GM21723 (cell line): Measurements from ENCODE around the gene HGFAC.
"Not testable (repeated sequence)": the region's sequence is repeated elsewhere in the genome, so short reads cannot be mapped to it uniquely, and the experiment has no call there.

Source experiments
- ATAC-seq: cut with Tn5 transposase; IDR thresholded peaks from one replicate; pipeline ENCODE4 v1.9.1; 2021; ENCODE audit warnings: mild to moderate bottlenecking, moderate library complexity; ENCODE audit not compliant: unreplicated experiment

Gene HGFAC

GRCh38 chr4:3459156-3459555 lies 17.4 kb downstream of the HGFAC start:
- not testable (repeated sequence) for ATAC-seq

DNA sequence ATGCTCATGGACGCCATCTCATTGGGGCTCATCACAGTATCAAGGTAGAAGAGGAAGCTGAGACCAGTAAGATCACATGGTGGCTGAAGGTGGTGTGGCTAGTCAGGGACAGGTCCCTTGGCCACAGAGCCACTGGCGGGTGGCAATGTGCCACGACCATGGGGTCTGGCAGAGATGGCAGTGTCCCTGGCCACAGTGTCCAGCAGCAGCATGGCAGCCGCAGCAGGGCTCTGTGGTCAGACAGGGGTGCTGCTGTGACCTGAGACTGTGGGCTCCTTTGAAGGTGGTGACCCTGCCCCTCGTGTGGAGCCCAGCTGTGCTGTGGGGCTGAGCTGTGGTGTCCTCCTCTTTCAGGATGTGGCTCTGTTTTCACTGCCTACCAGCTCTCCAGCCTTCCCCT lies 19.2 kb downstream of the HGFAC start:
- no peak for ATAC-seq

- no peak for ATAC-seq
These were observed 19.9 kb downstream of the HGFAC start for GRCh38 chr4:3461515-3462291.

DNA sequence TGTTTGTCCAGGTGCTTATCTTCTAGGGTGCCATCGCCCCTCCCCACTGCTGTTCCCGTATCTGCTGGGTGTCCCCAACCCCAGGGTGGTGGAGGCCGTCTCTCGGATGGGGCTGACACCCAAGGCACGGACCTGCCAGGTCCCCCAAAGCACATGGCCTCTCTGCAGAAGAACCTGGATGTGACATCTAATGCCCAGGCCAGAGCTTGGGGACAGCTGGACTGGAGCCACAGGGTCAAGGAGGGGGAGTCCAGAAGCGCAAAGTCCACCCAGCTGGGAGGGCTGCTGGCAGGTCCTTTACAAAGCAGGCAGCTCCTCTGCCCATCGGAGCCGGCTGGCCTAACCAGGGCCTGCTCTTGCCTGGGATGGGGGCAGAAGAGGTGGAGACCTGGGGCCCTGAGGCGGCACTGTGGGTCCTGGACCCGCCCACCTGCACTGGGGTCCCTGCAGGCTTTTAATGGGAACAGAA lies 20.6 kb downstream of the HGFAC start:
- ATAC-seq: no peak

DNA sequence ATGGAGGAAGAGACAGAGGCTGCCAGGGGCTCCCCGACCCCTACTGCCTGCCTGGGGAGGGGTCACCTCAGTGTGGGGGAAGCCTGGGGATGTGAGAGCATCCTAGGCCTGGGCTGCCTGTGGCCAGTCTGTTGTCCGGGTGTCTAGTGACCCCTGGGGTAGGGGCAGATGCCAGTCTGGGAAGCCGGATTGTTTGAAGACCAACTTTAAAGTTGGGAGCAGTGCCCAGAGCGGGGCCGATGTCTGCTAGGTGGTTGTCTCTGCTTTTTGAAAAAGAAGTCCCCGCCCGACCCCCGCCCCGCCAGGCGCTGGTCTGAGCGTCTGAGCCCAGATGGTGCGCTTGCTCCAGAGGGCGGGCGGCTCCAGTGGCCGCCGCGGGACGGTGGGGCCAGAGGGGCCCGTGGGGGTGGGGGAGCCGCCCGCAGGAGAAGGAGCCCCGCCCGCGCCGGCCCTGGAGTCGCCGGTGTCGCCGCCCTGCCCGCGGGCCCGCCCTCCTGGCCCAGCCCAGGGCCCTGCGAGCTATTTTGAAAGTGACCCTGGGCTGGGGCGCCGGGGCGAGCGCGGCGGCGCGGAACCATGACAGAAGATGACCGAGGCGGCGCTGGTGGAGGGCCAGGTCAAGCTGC lies 21.1 kb downstream of the HGFAC start, which contains the start of gene DOK7:
DOK7 (plus strand) TSS at position 517 of the 626 bp plus-strand sequence; CDS start at position 587, 70 bp downstream.
- no peak for ATAC-seq

DNA sequence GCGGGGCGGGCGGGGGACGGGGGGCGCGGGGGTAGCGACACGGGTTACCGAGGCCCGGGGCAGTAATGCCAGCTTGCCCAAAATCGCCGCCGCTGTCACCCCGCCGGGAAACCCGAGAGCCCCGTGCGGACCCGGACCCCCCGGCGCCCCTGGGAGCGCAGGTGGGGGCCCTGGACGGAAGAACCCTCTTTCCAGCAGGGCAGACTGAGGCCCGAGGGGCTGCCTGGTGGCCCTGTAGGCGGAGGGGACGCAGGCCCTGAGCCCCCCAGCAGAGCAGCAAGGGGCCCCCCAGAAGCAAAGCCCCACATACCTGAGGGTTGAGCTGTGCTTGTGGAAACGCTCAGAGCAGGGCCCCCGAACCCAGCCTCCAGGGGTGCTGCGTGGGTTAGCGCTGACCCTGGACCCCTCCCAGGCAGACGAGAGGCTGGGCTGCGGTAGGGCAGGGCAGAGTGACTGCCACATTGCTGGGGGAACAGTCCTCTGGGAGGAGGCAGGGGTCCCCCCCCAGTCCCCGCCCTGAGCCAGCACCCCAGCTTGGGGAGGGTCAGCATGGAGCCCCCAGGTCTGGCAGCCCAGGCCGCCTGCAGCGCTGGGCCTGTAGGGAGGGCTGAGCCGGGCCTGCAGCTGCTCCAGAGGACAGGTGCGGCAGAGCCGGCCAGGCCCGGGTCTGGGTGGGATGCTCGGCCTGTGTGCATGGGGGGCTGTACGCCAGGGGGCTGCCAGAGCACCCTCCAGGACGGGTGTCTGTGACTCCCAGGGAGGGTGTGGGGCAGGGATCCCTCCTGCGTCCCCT lies 22.0 kb downstream of the HGFAC start:
- ATAC-seq: no peak

GRCh38 chr4:3464349-3464905 lies 22.7 kb downstream of the HGFAC start:
- ATAC-seq: no peak

- ATAC-seq: no peak
These were observed 23.3 kb downstream of the HGFAC start for GRCh38 chr4:3464911-3465697.

- no peak for ATAC-seq
These were observed 24.2 kb downstream of the HGFAC start for GRCh38 chr4:3465698-3466671.

DNA sequence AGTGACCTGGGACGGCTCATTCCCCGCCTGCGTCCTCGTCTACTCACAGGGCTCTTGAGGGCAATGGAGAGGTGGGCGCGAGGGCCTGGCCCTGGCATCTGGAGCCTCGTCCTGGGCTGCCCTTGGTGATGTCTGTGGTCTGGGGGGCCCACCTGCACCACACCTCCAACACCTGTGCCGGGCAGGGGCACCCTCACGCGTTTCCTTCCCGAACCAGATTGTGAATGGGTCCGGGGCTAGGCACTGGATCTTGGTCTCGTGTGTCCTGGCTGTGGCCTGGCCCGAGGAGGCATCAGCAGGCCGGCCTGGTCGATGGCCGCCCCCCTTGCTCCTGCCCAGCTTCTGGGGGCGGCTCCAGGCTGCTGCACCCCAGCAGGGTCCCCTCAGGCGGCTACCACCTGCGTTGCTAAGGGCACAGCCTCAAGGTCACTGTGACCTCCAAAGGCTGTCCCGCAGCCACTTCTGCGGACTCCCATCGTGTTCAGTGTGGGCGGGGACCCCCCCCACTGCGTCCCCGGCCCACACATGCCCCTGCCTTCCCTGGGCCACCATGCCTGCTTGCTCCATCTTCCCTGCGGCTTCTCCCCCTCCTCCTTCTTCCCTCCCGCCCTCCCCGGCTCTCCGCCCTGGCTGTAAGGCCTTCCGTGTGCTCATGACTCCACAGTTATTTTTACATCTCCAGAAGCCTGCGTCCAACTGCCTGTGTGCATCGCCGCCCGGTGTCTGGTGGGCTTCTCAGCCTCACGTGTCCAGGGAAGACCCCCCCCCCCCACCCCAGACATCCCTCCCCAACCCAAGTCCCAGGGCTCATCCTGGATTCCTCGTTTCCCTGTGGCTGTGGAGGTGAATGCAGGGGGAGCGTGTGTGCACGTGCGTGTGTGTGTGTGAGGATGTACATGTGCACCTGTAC lies 25.2 kb downstream of the HGFAC start:
- ATAC-seq: no peak

DNA sequence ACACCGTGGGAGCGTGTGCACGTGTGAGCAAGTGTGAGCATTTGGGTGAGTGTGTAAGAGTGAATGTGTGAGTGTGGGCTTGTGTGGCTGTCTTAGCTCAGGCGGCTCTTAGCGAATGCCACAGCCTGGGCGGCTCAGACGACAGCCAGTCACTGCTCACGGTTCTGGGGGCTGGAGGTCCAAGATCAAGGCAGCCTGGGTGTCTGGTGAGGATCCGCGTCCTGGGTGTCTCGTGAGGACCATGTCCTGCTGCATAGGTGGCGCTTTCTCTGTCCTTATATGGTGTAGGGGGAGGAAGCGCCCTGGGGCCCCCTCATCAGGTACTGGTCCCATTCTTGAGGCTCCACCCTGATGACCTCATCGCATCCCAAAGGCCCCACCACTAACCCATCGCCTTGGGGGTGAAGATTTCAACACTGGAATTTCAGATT lies 25.8 kb downstream of the HGFAC start:
- ATAC-seq: no peak

DNA sequence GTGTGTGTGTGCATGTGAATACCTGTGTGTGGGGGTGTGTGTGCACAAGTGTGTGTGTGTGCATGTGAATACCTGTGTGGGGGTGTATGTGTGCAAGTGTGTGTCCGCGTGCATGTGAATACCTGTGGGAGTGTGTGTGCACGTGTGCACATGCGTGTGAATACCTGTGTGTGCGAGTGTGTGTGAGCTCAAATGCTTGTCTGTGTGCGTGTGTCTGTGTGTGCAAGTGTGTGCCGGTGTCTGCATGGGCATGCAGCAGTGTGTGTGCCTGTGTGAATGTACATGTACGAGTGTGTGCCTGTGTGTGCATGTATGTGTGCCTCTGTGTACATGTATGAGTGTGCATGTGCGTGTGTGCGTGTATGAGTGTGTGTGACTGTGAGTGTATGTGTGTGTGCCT lies 26.4 kb downstream of the HGFAC start:
- no peak for ATAC-seq

- no peak for ATAC-seq
These were observed 27.0 kb downstream of the HGFAC start for GRCh38 chr4:3468804-3469203.

- no peak for ATAC-seq
These were observed 27.8 kb downstream of the HGFAC start for GRCh38 chr4:3469386-3470243.

DNA sequence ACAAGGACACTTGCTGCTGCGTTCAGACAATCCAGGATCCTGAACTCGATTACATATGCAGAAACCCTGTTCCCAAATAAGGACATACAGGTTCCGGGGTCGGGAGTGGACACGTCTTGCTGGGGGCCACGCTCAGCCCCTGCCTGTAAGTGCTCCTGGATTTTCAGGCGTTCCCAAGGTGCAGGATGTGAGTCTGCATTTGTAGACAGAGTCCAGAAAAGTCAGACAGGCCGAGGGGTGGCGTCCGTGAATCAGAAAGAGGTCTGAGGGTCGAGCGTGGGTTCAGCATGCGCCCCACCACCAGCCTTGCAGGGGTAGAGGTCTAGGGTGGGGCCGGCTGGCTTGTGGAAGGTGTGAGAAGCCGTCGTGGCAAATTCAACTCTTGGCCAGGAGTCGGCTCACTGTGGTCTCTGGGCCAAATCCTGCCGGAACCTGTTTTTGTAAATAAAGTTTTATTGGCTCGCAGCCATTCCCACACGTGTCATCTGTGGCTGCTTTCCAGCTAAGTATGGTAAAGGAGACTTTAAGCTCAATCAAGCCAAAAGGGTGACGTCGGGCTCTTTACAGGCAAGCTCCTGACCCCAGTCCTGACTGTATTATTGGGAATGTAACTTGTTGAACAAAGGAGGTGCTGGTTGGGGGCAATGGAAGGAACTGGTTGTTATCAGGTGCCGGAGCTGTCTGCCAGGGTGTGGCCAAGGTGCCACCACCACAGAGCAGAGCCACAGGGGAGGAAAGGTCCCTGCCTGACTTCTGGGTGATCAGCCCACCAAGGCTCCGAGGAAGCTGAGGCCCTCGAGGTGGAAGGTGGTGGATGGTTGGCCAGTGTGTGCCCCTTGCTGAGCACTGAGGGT lies 28.7 kb downstream of the HGFAC start:
- ATAC-seq: no peak

GRCh38 chr4:3471098-3471760 lies 29.5 kb downstream of the HGFAC start:
- no peak for ATAC-seq
